SU-DHL-6 (cell line): ENCODE measurements around the gene FCRL5.

Experiments used
- CTCF ChIP-seq: fragments of 200-600 bp; sonication (generic); IDR thresholded peaks from one replicate; pipeline ENCODE4 v1.5.1; 2017; ENCODE audit warnings: antibody characterized with exemption, mild to moderate bottlenecking, low read length, moderate library complexity; ENCODE audit not compliant: insufficient read depth, poor library complexity, severe bottlenecking
- EZH2phosphoT487 ChIP-seq: fragments of 200-600 bp; sonication (generic), shearing (Covaris generic); conservative IDR thresholded peaks from 2 replicates; pipeline ENCODE4 v1.6.1; 2018; ENCODE audit warnings: mild to moderate bottlenecking, antibody characterized with exemption, low read length, moderate library complexity, mixed read lengths

- no peak for TF ChIP-seq CTCF
- TF ChIP-seq EZH2phosphoT487: no peak
These were observed 40.0 kb downstream of the FCRL5 start for GRCh38 chr1:157512036-157512969.
